ENCODE results near the gene IFITM1. TPM values are rescaled to one million over a fixed set of nuclear protein-coding genes. Genes with fewer than 3 reads are reported as not detected.

Gene IFITM1
- total and polyA plus RNA-seq, 2 of the 4 experiments (the other 2 are of a cell fraction), result 24.2 to 68.9 TPM

DNA sequence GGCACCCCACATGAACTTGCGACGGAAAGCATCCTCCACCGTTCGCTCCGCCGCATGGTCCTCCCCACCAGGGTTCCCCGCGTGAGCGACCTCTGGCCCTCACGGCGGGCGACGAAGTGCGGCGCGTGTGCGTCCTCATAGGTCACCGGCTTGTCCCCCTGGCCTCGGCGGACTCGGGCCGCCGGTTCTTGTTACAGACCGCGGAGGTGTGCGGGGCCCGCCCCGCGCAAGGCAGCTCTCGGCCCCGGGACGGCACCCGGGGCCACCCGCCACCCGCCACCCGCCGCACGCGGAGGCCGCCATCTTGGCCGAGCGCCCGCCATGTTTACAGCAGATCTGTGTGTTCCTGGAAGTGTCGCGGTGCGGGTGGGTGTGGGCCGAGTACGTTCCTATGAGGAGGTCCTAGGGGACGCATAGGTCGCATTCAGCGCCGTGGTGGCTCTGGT lies 9.8 kb upstream of the IFITM1 start:
- H3K27me3 ChIP-seq (ENCODE audit: control insufficient read depth, insufficient read depth, low read length), result peaks cover 8% of the 10 kb centered on the region
- peaks cover 2% of the 10 kb centered on the region for H3K4me1 ChIP-seq (ENCODE audit: control insufficient read depth, insufficient read depth, low read length)
- no peak overlapping the region for H4K91ac ChIP-seq (ENCODE audit: insufficient read depth, low read depth, low read length)
- H4K8ac ChIP-seq (ENCODE audit: low read depth in 2 of 2, low read length in 2 of 2), result no peak overlapping the region
- H4K5ac ChIP-seq (ENCODE audit: low read depth, low read length), result no peak overlapping the region
- H3K4ac ChIP-seq (ENCODE audit: low read depth, low read length), result no peak overlapping the region
- DNase-seq, result no peak
- H3K36me3 ChIP-seq (ENCODE audit: control insufficient read depth, insufficient read depth, low read length), result no peaks in the 10 kb centered on the region; the same call in 1 of the 2 replicates
- WGBS, 2 experiments (ENCODE audit: extremely low coverage in 2 of 2, insufficient read length in 1 of 2), result 81% methylated on average over 38 of the region's 52 CpGs; no CpG with 5 or more reads in 1 of the 2 experiments
- no peak overlapping the region for H2BK120ac ChIP-seq (ENCODE audit: low read depth, low read length)
- H2BK5ac ChIP-seq (ENCODE audit: low read depth, low read length, poor library complexity, severe bottlenecking), result no peak overlapping the region
- in situ Hi-C loops (cut with MboI; ENCODE audit: low sequenced_read_pairs), result loop anchor here (10.0 kb wide), 2 partner anchors 51 to 151 kb away; partner anchors contain the start of gene PTDSS2
- no peak overlapping the region for H3K23ac ChIP-seq (ENCODE audit: low read depth, low read length)
- H2BK20ac ChIP-seq (ENCODE audit: low read depth, low read length), result no peak overlapping the region
- no peaks in the 10 kb centered on the region for H3K9me3 ChIP-seq (ENCODE audit: control insufficient read depth, insufficient read depth, low read length)
- H2AK5ac ChIP-seq (ENCODE audit: low read depth, low read length), result no peak overlapping the region
- H2BK15ac ChIP-seq (ENCODE audit: low read depth, low read length), result no peak overlapping the region
- H3K4me2 ChIP-seq (ENCODE audit: low read depth, low read length), result no peak overlapping the region
- H3K18ac ChIP-seq (ENCODE audit: low read depth, low read length), result no peak overlapping the region
- no peak overlapping the region for H3K56ac ChIP-seq (ENCODE audit: extremely low read depth, insufficient read depth, low read length)
- no peaks in the 10 kb centered on the region for H4K20me1 ChIP-seq (ENCODE audit: insufficient read depth, low read length)
- H3K9me1 ChIP-seq (ENCODE audit: insufficient read depth, low read length), result no peaks in the 10 kb centered on the region
- dilution Hi-C loops (cut with HindIII; ENCODE audit: low sequenced_read_pairs, unreplicated experiment), result no loop called here
- H3K79me1 ChIP-seq (ENCODE audit: low read depth in 1 of 2, low read length in 2 of 2), result peaks cover 0 to 4% of the 10 kb centered on the region in 2 experiments; a peak in 2 of 4 replicates
- H3K14ac ChIP-seq (replicated peaks; ENCODE audit: low read depth, low read length), result no peak overlapping the region
- H3K4me3 ChIP-seq (ENCODE audit: insufficient read depth, low read depth, low read length), result no peak overlapping the region
- no peak overlapping the region for H3K27ac ChIP-seq (ENCODE audit: insufficient read depth, low read length)
- H2AK9ac ChIP-seq (replicated peaks; ENCODE audit: low read depth, low read length, poor library complexity), result no peak overlapping the region
- CTCF ChIA-PET, result interaction anchor here (0.9 kb wide), 1 partner anchor 52 kb away, joined by 3 read pairs; no protein-coding TSS in a partner anchor
- POLR2A ChIA-PET (ENCODE audit: unreplicated experiment), result interaction anchor here (0.6 kb wide), 1 partner anchor 12 kb away, joined by 12 read pairs; no protein-coding TSS in a partner anchor
- TF ChIP-seq CHD1 (IDR thresholded peaks at IDR 0.05; ENCODE audit: low read depth, low read length), result no peak
- no peak for TF ChIP-seq CEBPB (IDR thresholded peaks at IDR 0.05; ENCODE audit: low read depth, low read length)
- no peak for TF ChIP-seq FOS (IDR thresholded peaks at IDR 0.05; ENCODE audit: low read depth, low read length)
- TF ChIP-seq RAD21 (IDR thresholded peaks at IDR 0.05; ENCODE audit: low read length), result no peak
- TF ChIP-seq RCOR1 (IDR thresholded peaks at IDR 0.05; ENCODE audit: insufficient replicate concordance, low read length), result no peak
- TF ChIP-seq, protein P1, sequence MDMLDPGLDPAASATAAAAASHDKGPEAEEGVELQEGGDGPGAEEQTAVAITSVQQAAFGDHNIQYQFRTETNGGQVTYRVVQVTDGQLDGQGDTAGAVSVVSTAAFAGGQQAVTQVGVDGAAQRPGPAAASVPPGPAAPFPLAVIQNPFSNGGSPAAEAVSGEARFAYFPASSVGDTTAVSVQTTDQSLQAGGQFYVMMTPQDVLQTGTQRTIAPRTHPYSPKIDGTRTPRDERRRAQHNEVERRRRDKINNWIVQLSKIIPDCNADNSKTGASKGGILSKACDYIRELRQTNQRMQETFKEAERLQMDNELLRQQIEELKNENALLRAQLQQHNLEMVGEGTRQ (IDR thresholded peaks at IDR 0.05; ENCODE audit: low read depth, low read length), result no peak
- TF ChIP-seq RFX5 (IDR thresholded peaks at IDR 0.05; ENCODE audit: low read depth, low read length), result no peak
- TF ChIP-seq MAFK (IDR thresholded peaks at IDR 0.05; ENCODE audit: low read depth, low read length), result no peak
- no peak for TF ChIP-seq MXI1 (IDR thresholded peaks at IDR 0.05; ENCODE audit: borderline replicate concordance, low read depth, low read length)
- intact Hi-C loops (cut with micrococcal nuclease), result loop anchor here (2.0 kb wide), 1 partner anchor 145 kb away; no protein-coding TSS in a partner anchor
- BruUV-seq (replicated peaks), result no TSS peak
- peak overlapping the region; percentile 49 for H2AFZ ChIP-seq (replicated peaks; ENCODE audit: low read length, poor library complexity)
- no peak overlapping the region for H3K9ac ChIP-seq (ENCODE audit: low read depth, low read length)
- ATAC-seq (ENCODE audit: low read depth), result no peak

All from IMR-90 (cell line).